ENCODE measurements around the gene TGM5. TPM values are rescaled to one million over a fixed set of nuclear protein-coding genes. Genes with fewer than 3 reads are reported as not detected.

TGM5 gene
- total RNA-seq, 1 donor from 2014 or later, result not detected

DNA sequence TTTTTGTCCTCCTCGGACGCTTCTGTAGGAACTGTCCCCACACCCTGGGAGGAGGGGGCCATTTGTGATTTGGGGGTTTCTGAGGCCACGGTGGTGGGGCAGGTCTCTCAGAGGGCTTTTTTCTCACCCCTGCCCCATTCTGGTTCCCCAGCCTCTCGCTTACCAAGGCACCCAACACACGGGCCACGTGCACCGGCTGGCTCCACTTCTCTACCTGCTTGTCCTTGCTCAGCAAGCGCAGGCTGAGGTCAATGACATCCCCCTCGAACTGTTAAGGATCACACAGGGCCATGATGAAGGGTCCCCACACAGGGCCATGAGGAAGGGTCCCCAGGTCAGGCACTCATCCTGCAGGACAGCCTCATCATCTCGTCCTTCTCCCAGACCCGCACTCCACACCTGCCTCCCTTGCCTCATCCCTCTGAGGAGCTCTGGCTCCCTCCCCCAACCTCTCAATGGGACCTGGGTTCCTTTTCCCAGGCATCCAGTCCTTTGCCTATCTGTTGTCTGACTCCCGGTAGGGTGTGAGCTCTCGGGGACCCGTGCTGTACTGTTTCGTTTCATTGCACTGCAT, 56.5 kb downstream of the TGM5 start:
- Mint-ChIP-seq H3K9me3 (no peaks in the 10 kb centered on the region), H3K36me3 (no peaks in the 10 kb centered on the region), H3K4me1 (no peaks in the 10 kb centered on the region), H3K27me3 (ENCODE audit: low read depth) (peaks cover 48% of the 10 kb centered on the region), H3K27ac (no peak overlapping the region), H3K4me3 (no peak overlapping the region)
- DNase-seq (ENCODE audit: low spot score in 2 of 2, unreplicated experiment in 2 of 2), result no peak
- TF ChIP-seq, protein P1, sequence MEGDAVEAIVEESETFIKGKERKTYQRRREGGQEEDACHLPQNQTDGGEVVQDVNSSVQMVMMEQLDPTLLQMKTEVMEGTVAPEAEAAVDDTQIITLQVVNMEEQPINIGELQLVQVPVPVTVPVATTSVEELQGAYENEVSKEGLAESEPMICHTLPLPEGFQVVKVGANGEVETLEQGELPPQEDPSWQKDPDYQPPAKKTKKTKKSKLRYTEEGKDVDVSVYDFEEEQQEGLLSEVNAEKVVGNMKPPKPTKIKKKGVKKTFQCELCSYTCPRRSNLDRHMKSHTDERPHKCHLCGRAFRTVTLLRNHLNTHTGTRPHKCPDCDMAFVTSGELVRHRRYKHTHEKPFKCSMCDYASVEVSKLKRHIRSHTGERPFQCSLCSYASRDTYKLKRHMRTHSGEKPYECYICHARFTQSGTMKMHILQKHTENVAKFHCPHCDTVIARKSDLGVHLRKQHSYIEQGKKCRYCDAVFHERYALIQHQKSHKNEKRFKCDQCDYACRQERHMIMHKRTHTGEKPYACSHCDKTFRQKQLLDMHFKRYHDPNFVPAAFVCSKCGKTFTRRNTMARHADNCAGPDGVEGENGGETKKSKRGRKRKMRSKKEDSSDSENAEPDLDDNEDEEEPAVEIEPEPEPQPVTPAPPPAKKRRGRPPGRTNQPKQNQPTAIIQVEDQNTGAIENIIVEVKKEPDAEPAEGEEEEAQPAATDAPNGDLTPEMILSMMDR (IDR thresholded peaks at IDR 0.05; ENCODE audit: unreplicated experiment), result no peak

DNA sequence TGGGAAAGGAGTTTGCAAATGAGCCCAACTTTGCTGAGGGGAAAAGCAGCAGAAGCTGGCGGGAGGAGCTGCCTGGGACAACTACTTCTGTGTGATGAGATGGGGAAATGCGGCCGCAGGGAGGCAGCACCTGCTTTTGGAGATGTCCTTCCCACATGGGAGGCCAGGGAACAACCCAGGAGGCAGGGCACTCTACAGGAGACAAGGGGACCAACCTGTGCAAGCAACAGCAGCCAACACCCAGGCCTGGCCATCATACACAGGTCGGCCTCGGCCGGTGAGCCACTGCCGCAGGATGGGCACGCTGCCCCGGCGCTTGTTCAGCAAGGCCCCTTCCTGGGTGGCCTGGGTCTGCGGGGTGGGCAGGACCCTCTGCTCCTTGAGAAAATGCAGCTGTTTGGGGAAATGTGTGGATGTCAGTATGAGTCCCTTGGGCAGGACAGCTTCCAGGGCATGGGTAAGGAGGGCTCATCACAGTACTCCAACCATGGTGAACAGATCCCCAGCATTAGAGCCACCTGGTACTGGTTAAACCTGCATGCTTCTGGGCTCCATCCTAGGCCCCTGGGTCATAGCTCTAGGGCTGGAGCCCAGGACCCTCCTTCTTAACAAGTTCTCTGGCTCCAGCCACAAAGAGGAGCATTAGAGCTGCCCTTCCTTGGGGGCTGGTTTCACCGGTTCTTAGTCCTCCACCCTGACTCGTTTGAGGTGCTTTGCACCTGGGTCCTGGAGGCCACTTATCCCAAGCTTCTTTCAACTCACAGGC, 57.5 kb downstream of the TGM5 start:
- TF ChIP-seq, protein P1 (IDR thresholded peaks at IDR 0.05; ENCODE audit: unreplicated experiment), result no peak
- peaks cover 50% of the 10 kb centered on the region for H3K27me3 Mint-ChIP-seq (ENCODE audit: low read depth)
- H3K27ac Mint-ChIP-seq, result no peak overlapping the region
- H3K36me3 Mint-ChIP-seq, result no peaks in the 10 kb centered on the region
- DNase-seq (ENCODE audit: low spot score in 2 of 2, unreplicated experiment in 2 of 2), result no peak
- H3K4me3 Mint-ChIP-seq, result no peak overlapping the region
- no peaks in the 10 kb centered on the region for H3K9me3 Mint-ChIP-seq
- peaks cover under 1% of the 10 kb centered on the region for H3K4me1 Mint-ChIP-seq

DNA sequence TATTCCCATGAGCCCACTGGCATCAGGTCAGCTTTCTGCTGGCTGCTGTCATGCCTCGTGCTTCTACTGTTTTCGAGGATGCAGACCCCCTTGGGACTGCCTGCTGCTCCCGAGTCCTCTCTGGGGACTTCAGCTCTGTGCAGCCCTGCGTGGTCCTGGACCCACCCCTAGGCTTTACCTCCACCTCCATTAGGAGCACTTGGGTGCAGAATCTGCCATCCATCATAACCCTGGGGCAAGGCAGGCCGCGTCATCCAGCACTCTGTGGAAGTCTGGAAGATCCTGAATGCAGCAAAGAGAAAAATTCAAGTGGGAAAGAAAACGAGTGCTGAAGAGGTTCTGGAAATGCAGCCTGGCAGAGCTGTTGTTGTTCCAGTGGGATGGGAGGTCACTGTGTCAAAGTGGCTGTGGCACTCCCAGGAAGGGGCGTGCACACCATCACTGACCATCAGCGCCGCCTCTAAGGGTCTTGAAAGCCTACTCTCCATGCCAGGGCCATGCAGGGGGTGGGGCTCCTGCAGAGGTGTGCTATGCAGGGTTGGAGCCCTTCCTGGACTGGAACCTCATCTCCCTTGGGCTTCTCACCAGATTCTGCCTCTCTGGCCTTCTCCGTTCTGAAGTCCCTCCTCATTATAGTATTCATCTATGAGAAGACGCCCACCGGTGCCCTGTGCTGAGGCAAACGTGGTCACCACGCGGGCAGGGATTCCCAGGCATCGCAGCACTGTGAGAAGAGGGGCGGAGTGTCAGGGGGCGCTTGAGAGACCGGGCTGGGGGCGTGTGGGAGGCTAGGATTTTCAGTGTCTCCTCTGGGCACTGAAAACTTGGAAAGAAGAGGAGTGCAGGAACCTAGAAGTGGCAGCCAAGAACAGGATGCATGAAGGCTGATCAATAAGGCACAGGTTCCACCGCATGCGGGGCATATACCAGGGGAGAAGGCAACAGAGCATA, 58.4 kb downstream of the TGM5 start:
- no peaks in the 10 kb centered on the region for H3K36me3 Mint-ChIP-seq
- H3K4me3 Mint-ChIP-seq, result no peak overlapping the region
- TF ChIP-seq, protein P1 (IDR thresholded peaks at IDR 0.05; ENCODE audit: unreplicated experiment), result no peak
- no peaks in the 10 kb centered on the region for H3K9me3 Mint-ChIP-seq
- no peak overlapping the region for H3K27ac Mint-ChIP-seq
- no peak for DNase-seq (ENCODE audit: low spot score in 2 of 2, unreplicated experiment in 2 of 2)
- H3K27me3 Mint-ChIP-seq (ENCODE audit: low read depth), result peaks cover 52% of the 10 kb centered on the region
- peaks cover 2% of the 10 kb centered on the region for H3K4me1 Mint-ChIP-seq

DNA sequence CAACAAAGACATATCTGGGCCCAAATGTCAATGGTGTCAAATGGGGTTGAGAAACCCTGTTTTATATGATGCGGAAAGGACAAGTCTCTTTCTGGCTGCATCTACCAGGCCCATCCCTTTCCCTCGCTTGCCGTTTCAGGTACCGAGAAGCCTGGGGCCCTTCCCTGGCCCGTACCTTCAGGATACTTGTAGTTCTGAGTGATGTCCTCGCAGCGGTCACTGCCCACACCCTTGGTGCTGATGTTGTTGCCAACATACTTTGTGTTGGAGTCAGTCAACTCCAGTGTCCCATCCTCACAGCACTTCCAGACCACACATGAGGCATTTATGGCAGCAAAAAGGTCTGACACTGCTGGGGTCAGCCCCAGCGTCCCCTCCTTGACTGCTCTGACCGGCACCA, 59.7 kb downstream of the TGM5 start:
- H3K36me3 Mint-ChIP-seq, result no peaks in the 10 kb centered on the region
- H3K9me3 Mint-ChIP-seq, result no peaks in the 10 kb centered on the region
- DNase-seq (ENCODE audit: low spot score in 2 of 2, unreplicated experiment in 2 of 2), result no peak
- peaks cover 2% of the 10 kb centered on the region for H3K4me1 Mint-ChIP-seq
- TF ChIP-seq, protein P1 (IDR thresholded peaks at IDR 0.05; ENCODE audit: unreplicated experiment), result no peak
- H3K27me3 Mint-ChIP-seq (ENCODE audit: low read depth), result peaks cover 55% of the 10 kb centered on the region
- H3K27ac Mint-ChIP-seq, result no peak overlapping the region
- no peak overlapping the region for H3K4me3 Mint-ChIP-seq

DNA sequence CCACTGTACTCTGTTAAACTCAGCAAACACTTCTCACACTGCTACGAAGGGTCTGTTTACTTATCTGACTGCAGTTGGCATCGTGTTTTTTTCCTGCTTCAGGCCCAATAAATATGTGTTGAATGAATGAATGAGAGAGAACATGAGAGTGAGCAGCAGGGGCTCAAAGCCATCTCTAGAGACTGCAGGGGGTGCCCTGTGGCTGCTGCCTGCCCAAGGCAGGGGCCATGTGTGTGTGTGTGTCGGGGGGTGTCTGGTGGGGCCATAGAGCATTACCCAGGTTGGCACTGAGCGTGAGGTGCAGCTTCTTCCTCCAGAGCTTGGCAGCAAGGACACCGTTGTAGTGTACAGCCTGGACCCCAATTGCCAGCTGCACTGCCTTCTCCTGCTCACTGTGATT, 60.7 kb downstream of the TGM5 start:
- H3K4me3 Mint-ChIP-seq, result no peak overlapping the region
- H3K4me1 Mint-ChIP-seq, result peaks cover 2% of the 10 kb centered on the region
- H3K36me3 Mint-ChIP-seq, result no peaks in the 10 kb centered on the region
- no peak for DNase-seq (ENCODE audit: low spot score in 2 of 2, unreplicated experiment in 2 of 2)
- no peaks in the 10 kb centered on the region for H3K9me3 Mint-ChIP-seq
- TF ChIP-seq, protein P1 (IDR thresholded peaks at IDR 0.05; ENCODE audit: unreplicated experiment), result no peak
- H3K27ac Mint-ChIP-seq, result no peak overlapping the region
- peaks cover 56% of the 10 kb centered on the region for H3K27me3 Mint-ChIP-seq (ENCODE audit: low read depth)
